Measurements from ENCODE around the gene PIP5K1B. TPM values are rescaled to one million over a fixed set of nuclear protein-coding genes. Genes with fewer than 3 reads are reported as not detected.

Gene PIP5K1B
- total RNA-seq, 1 experiment from 2014 or later, result not detected

- CTCF ChIA-PET, result no interaction called here
- POLR2A ChIA-PET (ENCODE audit: low non-redundant PET), result no interaction called here
- BruUV-seq (replicated peaks), result no TSS peak
Measured at GRCh38 chr9:68728731-68729130, 23.7 kb downstream of the PIP5K1B start.

GRCh38 chr9:68730570-68731235, 25.7 kb downstream of the PIP5K1B start:
- ChIA-PET CTCF (no interaction called here), POLR2A (ENCODE audit: low non-redundant PET) (no interaction called here)
- Histone ChIP-seq H3K4me1 (ENCODE audit: insufficient read depth, low read length, poor library complexity, severe bottlenecking) (no peaks in the 10 kb centered on the region), H3K27ac (ENCODE audit: low read depth, low read length, poor library complexity, severe bottlenecking) (no peak overlapping the region), H3K27me3 (replicated peaks; ENCODE audit: insufficient read depth, low read depth, low read length, poor library complexity) (peaks cover 38% of the 10 kb centered on the region), H3K4me3 (ENCODE audit: low read depth, low read length, poor library complexity, severe bottlenecking) (no peak overlapping the region), H3K36me3 (ENCODE audit: insufficient read depth, low read length, poor library complexity, severe bottlenecking) (no peaks in the 10 kb centered on the region), H3K9me3 (ENCODE audit: low read depth, low read length, poor library complexity, severe bottlenecking) (no peaks in the 10 kb centered on the region)
- TF ChIP-seq EZH2 (IDR thresholded peaks at IDR 0.05; ENCODE audit: borderline replicate concordance, low read depth, low read length, poor library complexity, severe bottlenecking), result no peak
- TF ChIP-seq CTCF (conservative IDR thresholded peaks at IDR 0.05; ENCODE audit: low read depth, low read length), result no peak
- no TSS peak for BruUV-seq (replicated peaks)
- intact Hi-C loops (cut with micrococcal nuclease; ENCODE audit: unreplicated experiment), result no loop called here
- DNase-seq (ENCODE audit: low spot score), result no peak

More at GRCh38 chr9:68728731-68729130, 23.7 kb downstream of the PIP5K1B start:
- intact Hi-C loops (cut with micrococcal nuclease; ENCODE audit: unreplicated experiment), result no loop called here
- no peak for DNase-seq (ENCODE audit: low spot score)
- Histone ChIP-seq H3K9me3 (ENCODE audit: low read depth, low read length, poor library complexity, severe bottlenecking) (no peaks in the 10 kb centered on the region), H3K36me3 (ENCODE audit: insufficient read depth, low read length, poor library complexity, severe bottlenecking) (no peaks in the 10 kb centered on the region), H3K4me1 (ENCODE audit: insufficient read depth, low read length, poor library complexity, severe bottlenecking) (no peaks in the 10 kb centered on the region), H3K27me3 (replicated peaks; ENCODE audit: insufficient read depth, low read depth, low read length, poor library complexity) (peaks cover 36% of the 10 kb centered on the region), H3K4me3 (ENCODE audit: low read depth, low read length, poor library complexity, severe bottlenecking) (no peak overlapping the region), H3K27ac (ENCODE audit: low read depth, low read length, poor library complexity, severe bottlenecking) (no peak overlapping the region)
- no peak for TF ChIP-seq CTCF (conservative IDR thresholded peaks at IDR 0.05; ENCODE audit: low read depth, low read length)
- TF ChIP-seq EZH2 (IDR thresholded peaks at IDR 0.05; ENCODE audit: borderline replicate concordance, low read depth, low read length, poor library complexity, severe bottlenecking), result no peak

- no TSS peak for BruUV-seq (replicated peaks)
- TF ChIP-seq CTCF (conservative IDR thresholded peaks at IDR 0.05; ENCODE audit: low read depth, low read length), result no peak
- no peak for TF ChIP-seq EZH2 (IDR thresholded peaks at IDR 0.05; ENCODE audit: borderline replicate concordance, low read depth, low read length, poor library complexity, severe bottlenecking)
- Histone ChIP-seq H3K4me3 (ENCODE audit: low read depth, low read length, poor library complexity, severe bottlenecking) (no peak overlapping the region), H3K36me3 (ENCODE audit: insufficient read depth, low read length, poor library complexity, severe bottlenecking) (no peaks in the 10 kb centered on the region), H3K27ac (ENCODE audit: low read depth, low read length, poor library complexity, severe bottlenecking) (no peak overlapping the region), H3K9me3 (ENCODE audit: low read depth, low read length, poor library complexity, severe bottlenecking) (no peaks in the 10 kb centered on the region), H3K4me1 (ENCODE audit: insufficient read depth, low read length, poor library complexity, severe bottlenecking) (no peaks in the 10 kb centered on the region), H3K27me3 (replicated peaks; ENCODE audit: insufficient read depth, low read depth, low read length, poor library complexity) (peaks cover 32% of the 10 kb centered on the region)
- intact Hi-C loops (cut with micrococcal nuclease; ENCODE audit: unreplicated experiment), result no loop called here
- no peak for DNase-seq (ENCODE audit: low spot score)
- POLR2A ChIA-PET (ENCODE audit: low non-redundant PET), result no interaction called here
- CTCF ChIA-PET, result no interaction called here
Measured at GRCh38 chr9:68731857-68732256, 26.8 kb downstream of the PIP5K1B start.
